Lung (tissue), 12 donors: Measurements from ENCODE around the gene EME2. TPM values are rescaled to one million over a fixed set of nuclear protein-coding genes. Genes with fewer than 3 reads are reported as not detected.
A peak's percentile ranks its signal among the peaks of the same experiment; 100 is the strongest.

Experiments
- ATAC-seq: fragments of 200-7000 bp; cut with Tn5 transposase; one replicate; pipeline ENCODE4 v1.9.1; 2020; ENCODE audit warnings: moderate number of reproducible peaks; ENCODE audit not compliant: insufficient read depth, low FRiP score
- DNase-seq, 3 donors: peaks; one replicate each; pipeline ENCODE4 v3.0.0-alpha.2; 2013 to 2017
- H3K27ac ChIP-seq, 2 donors: one replicate each; pipeline ENCODE4 v1.5.1; 2013; ENCODE audit warnings: mild to moderate bottlenecking in 2 of 2, moderate library complexity in 2 of 2, control low read depth in 1 of 2, inconsistent platforms in 1 of 2, low read depth in 1 of 2, low read length in 1 of 2
- H3K27me3 ChIP-seq, 3 donors: one replicate each; pipeline ENCODE4 v1.5.1; 2013; ENCODE audit warnings: low read length in 2 of 3; ENCODE audit not compliant: control insufficient read depth in 3 of 3, insufficient read depth in 3 of 3
- H3K36me3 ChIP-seq, 4 donors: one replicate each; pipeline ENCODE4 v1.5.1; 2013; ENCODE audit warnings: low read length in 4 of 4, mild to moderate bottlenecking in 1 of 4, moderate library complexity in 1 of 4; ENCODE audit not compliant: control insufficient read depth in 4 of 4, insufficient read depth in 4 of 4
- H3K4me1 ChIP-seq, 5 donors: one replicate each; pipeline ENCODE4 v1.5.1; 2013; ENCODE audit warnings: low read length in 5 of 5, mild to moderate bottlenecking in 2 of 5, moderate library complexity in 1 of 5; ENCODE audit not compliant: control insufficient read depth in 5 of 5, insufficient read depth in 5 of 5
- H3K4me3 ChIP-seq: one replicate; pipeline ENCODE4 v1.5.1; 2013; ENCODE audit warnings: mild to moderate bottlenecking, control low read depth, moderate library complexity
- H3K9ac ChIP-seq, 2 donors: one replicate each; pipeline ENCODE4 v1.5.1; 2013; ENCODE audit warnings: low read length in 2 of 2, control low read depth in 1 of 2; ENCODE audit not compliant: insufficient read depth in 1 of 2
- H3K9me3 ChIP-seq, 4 donors: one replicate each; pipeline ENCODE4 v1.5.1; 2013; ENCODE audit warnings: low read length in 3 of 4, mild to moderate bottlenecking in 1 of 4, moderate library complexity in 1 of 4; ENCODE audit not compliant: control insufficient read depth in 4 of 4, insufficient read depth in 3 of 4
- CTCF ChIP-seq: IDR thresholded peaks from 2 replicates; pipeline ENCODE4 v1.5.1; 2012; ENCODE audit warnings: mild to moderate bottlenecking; ENCODE audit errors: control extremely low read depth, extremely low read depth
- WGBS, 2 donors: extraction: QIAGEN DNeasy Blood & Tissue Kit; methylation state at CpG; one replicate each; pipeline ENCODE4 v1.1.7; 2013; 5-methylcytosine and 5-hydroxymethylcytosine counted together
- polyA plus RNA-seq, 2 donors: library from polyadenylated mRNA; stranded (reverse); fragments of 200-250 nt; gene quantifications; one replicate each; pipeline ENCODE4 v1.2.1, GENCODE V29; 2013
- total RNA-seq, 2 donors: library from RNA; depleted of rRNA in 1 of 2; stranded (reverse); fragments of >200 nt in 1 of 2; gene quantifications; one replicate each; pipeline ENCODE4 v1.2.1, GENCODE V29; 2014 to 2021
- donor health status: control.
- donor health status: control.
- donor health status: Bipolar disorder and iron deficiency.
- donor health status: healthy.
- donor health status: DM: yes; HTN: yes; CAD: no.

The EME2 gene
- total and polyA plus RNA-seq, 4 donors = 8.6 to 30.2 (median 9.8) TPM

- TF ChIP-seq CTCF = no peak
- ATAC-seq (no peak), DNase-seq (no peak)
- Histone ChIP-seq H3K9ac (no peak overlapping the region), H3K27me3 (no peaks in the 10 kb centered on the region), H3K27ac (no peak overlapping the region), H3K4me1 (peaks cover 0 to 14% (median 6%) of the 10 kb centered on the region in 5 donors), H3K9me3 (no peaks in the 10 kb centered on the region), H3K4me3 (no peak overlapping the region), H3K36me3 (peaks cover 4 to 37% (median 13%) of the 10 kb centered on the region in 4 donors)
- WGBS, 2 donors = 78 to 88% methylated on average over 6 of the region's 6 CpGs
Observed at GRCh38 chr16:1780677-1781072, 8.1 kb downstream of the EME2 start.

- no peaks in the 10 kb centered on the region for H3K9me3 ChIP-seq
- H3K9ac ChIP-seq = no peak overlapping the region
- no peak for ATAC-seq
- peaks cover 0 to 14% (median 6%) of the 10 kb centered on the region in 5 donors for H3K4me1 ChIP-seq
- peaks cover 4 to 37% (median 13%) of the 10 kb centered on the region in 4 donors for H3K36me3 ChIP-seq
- peak overlapping the region in 1 of 2 donors; percentile 78 for H3K27ac ChIP-seq
- WGBS, 2 donors = 63 to 79% methylated on average over 20 of the region's 20 CpGs
- TF ChIP-seq CTCF = no peak
- no peak for DNase-seq
- peak overlapping the region; percentile 81 for H3K4me3 ChIP-seq
- no peaks in the 10 kb centered on the region for H3K27me3 ChIP-seq
Observed at GRCh38 chr16:1781254-1781653, 8.6 kb downstream of the EME2 start.

GRCh38 chr16:1781758-1782407 lies 9.3 kb downstream of the EME2 start:
- H3K4me1 ChIP-seq = peaks cover 0 to 14% (median 6%) of the 10 kb centered on the region in 5 donors
- no peaks in the 10 kb centered on the region for H3K9me3 ChIP-seq
- peak overlapping the region; percentile 78 to 93 for H3K27ac ChIP-seq
- no peaks in the 10 kb centered on the region for H3K27me3 ChIP-seq
- no peak for DNase-seq
- no peak overlapping the region for H3K9ac ChIP-seq
- 0 to 1% methylated on average over 56 to 70 of the region's 70 CpGs for WGBS, 2 donors
- H3K4me3 ChIP-seq = peak overlapping the region; percentile 81
- peak; percentile 6 for ATAC-seq
- TF ChIP-seq CTCF = no peak
- H3K36me3 ChIP-seq = peaks cover 0 to 36% (median 11%) of the 10 kb centered on the region in 4 donors
